ENCODE measurements around the gene GSTT2.

Gene GSTT2

GRCh38 chr22:24008381-24009226 lies 28.7 kb downstream of the GSTT2 start:
- no peak for DNase-seq (ENCODE audit: low read depth in 2 of 2)

- DNase-seq (ENCODE audit: low read depth in 2 of 2): no peak
Observed at GRCh38 chr22:24009227-24010017, 29.5 kb downstream of the GSTT2 start.

GRCh38 chr22:24010018-24010391 lies 30.1 kb downstream of the GSTT2 start:
- no peak for DNase-seq (ENCODE audit: low read depth in 2 of 2)

GRCh38 chr22:24011735-24012068 lies 31.8 kb downstream of the GSTT2 start:
- no peak for DNase-seq (ENCODE audit: low read depth in 2 of 2)

- DNase-seq (ENCODE audit: low read depth in 2 of 2): no peak
Observed at GRCh38 chr22:24016156-24016555, 36.2 kb downstream of the GSTT2 start.

- no peak for DNase-seq (ENCODE audit: low read depth in 2 of 2)
Observed at GRCh38 chr22:24021304-24021703, 41.4 kb downstream of the GSTT2 start.

- DNase-seq (ENCODE audit: low read depth in 2 of 2): no peak
Observed at GRCh38 chr22:24023204-24023789, 43.4 kb downstream of the GSTT2 start.

- DNase-seq (ENCODE audit: low read depth in 2 of 2): no peak
Observed at GRCh38 chr22:24024354-24024753, 44.4 kb downstream of the GSTT2 start.

- no peak for DNase-seq (ENCODE audit: low read depth in 2 of 2)
Observed at GRCh38 chr22:24025475-24025874, 45.5 kb downstream of the GSTT2 start.

- no peak for DNase-seq (ENCODE audit: low read depth in 2 of 2)
Observed at GRCh38 chr22:24026056-24026455, 46.1 kb downstream of the GSTT2 start.

- no peak for DNase-seq (ENCODE audit: low read depth in 2 of 2)
Observed at GRCh38 chr22:24026733-24027132, 46.8 kb downstream of the GSTT2 start.

- DNase-seq (ENCODE audit: low read depth in 2 of 2): no peak
Observed at GRCh38 chr22:24027389-24027975, 47.5 kb downstream of the GSTT2 start.

GRCh38 chr22:24027991-24028390 lies 48.1 kb downstream of the GSTT2 start:
- DNase-seq (ENCODE audit: low read depth in 2 of 2): no peak

- DNase-seq (ENCODE audit: low read depth in 2 of 2): no peak
Observed at GRCh38 chr22:24028533-24028932, 48.6 kb downstream of the GSTT2 start.

- no peak for DNase-seq (ENCODE audit: low read depth in 2 of 2)
Observed at GRCh38 chr22:24029304-24029703, 49.4 kb downstream of the GSTT2 start.

- DNase-seq (ENCODE audit: low read depth in 2 of 2): no peak
Observed at GRCh38 chr22:24030186-24030702, 50.3 kb downstream of the GSTT2 start.
